Heart left ventricle (tissue), 16 donors: ENCODE results near the gene BHLHA15. TPM values are rescaled to one million over a fixed set of nuclear protein-coding genes. Genes with fewer than 3 reads are reported as not detected.

Experiments used
- ATAC-seq, 4 donors: fragments of 200-7000 bp; cut with Tn5 transposase; one replicate each; pipeline ENCODE4 v1.9.1; 2020 to 2022; ENCODE audit warnings: moderate library complexity in 4 of 4, mild to moderate bottlenecking in 3 of 4, moderate number of reproducible peaks in 1 of 4
- DNase-seq, 5 donors: peaks; one replicate each; pipeline ENCODE4 v3.0.0-alpha.2; 2020
- H3K27ac ChIP-seq, 12 donors: fragments of 200-600 bp; sonication (generic) in 4 of 12; one replicate each; pipeline versions ENCODE4 v1.5.0 to v1.8.0; 2016 to 2022; ENCODE audit warnings: mild to moderate bottlenecking in 2 of 12
- H3K27me3 ChIP-seq, 9 donors: fragments of 200-600 bp; sonication (generic) in 2 of 9; one replicate each; pipeline versions ENCODE4 v1.5.1 to v1.8.0; 2016 to 2022; ENCODE audit warnings: mild to moderate bottlenecking in 3 of 9
- H3K36me3 ChIP-seq, 9 donors: fragments of 200-600 bp; sonication (generic) in 2 of 9; one replicate each; pipeline versions ENCODE4 v1.5.0 to v1.8.0; 2018 to 2022; ENCODE audit warnings: mild to moderate bottlenecking in 2 of 9
- H3K4me1 ChIP-seq, 12 donors: fragments of 200-600 bp; sonication (generic) in 4 of 12; one replicate each; pipeline versions ENCODE4 v1.5.0 to v1.8.0; 2016 to 2022; ENCODE audit warnings: mild to moderate bottlenecking in 3 of 12
- H3K4me3 ChIP-seq, 12 donors: fragments of 200-600 bp; sonication (generic) in 4 of 12; one replicate each; pipeline versions ENCODE4 v1.5.0 to v1.8.0; 2017 to 2022; ENCODE audit warnings: mild to moderate bottlenecking in 9 of 12, moderate library complexity in 4 of 12
- H3K9me3 ChIP-seq, 12 donors: fragments of 200-600 bp; sonication (generic) in 4 of 12; one replicate each; pipeline versions ENCODE4 v1.5.0 to v1.8.0; 2016 to 2022; ENCODE audit warnings: mild to moderate bottlenecking in 1 of 12
- CTCF ChIP-seq, 12 donors: fragments of 200-600 bp; sonication (generic) in 4 of 12; IDR thresholded peaks; one replicate each; pipeline versions ENCODE4 v1.5.0 to v1.8.0; 2018 to 2022; ENCODE audit warnings: antibody characterized with exemption in 12 of 12, mild to moderate bottlenecking in 5 of 12
- POLR2A ChIP-seq, 2 donors: fragments of 450-650 bp; IDR thresholded peaks; one replicate each; pipeline ENCODE4 v1.6.1; 2017; ENCODE audit warnings: antibody characterized with exemption in 2 of 2, mild to moderate bottlenecking in 2 of 2, moderate library complexity in 2 of 2
- WGBS, 4 donors: extraction: QIAGEN DNeasy Blood & Tissue Kit in 2 of 4; methylation state at CpG; one replicate each; pipeline versions ENCODE4 v1.1.5 to v1.1.7; 2013 to 2018; 5-methylcytosine and 5-hydroxymethylcytosine counted together
- intact Hi-C, 10 donors: fragments of 100-400 bp; cut with DNase I; formaldehyde crosslinking; loops; one replicate each; pipeline versions ENCODE4 v1.11.1 to v1.14.2; 2022
- polyA plus RNA-seq, 2 donors: library from polyadenylated mRNA; stranded (reverse); fragments of 200-250 nt; gene quantifications; one replicate each; pipeline ENCODE4 v1.2.3, GENCODE V29; 2013
- total RNA-seq, 9 donors: library from RNA; depleted of rRNA in 2 of 9; stranded (reverse); fragments of >200 nt in 2 of 9; fragmentation: NEBNext Ultra II Directional in 3 of 9; extraction: Animal tissue kit (Norgen Biotek cat#: 25700) in 3 of 9; gene quantifications; one replicate each; pipeline versions ENCODE4 v1.1.0 to v1.2.4, GENCODE V29; 2016 to 2023
- donor health status: ischemic (EF 13 %, LVEDD 7.1; RV severe dilation, severe dysfunction).
- donor health status: healthy with polysubstance abuse.
- donor health status: DM: no; HTN: yes; CAD: no.
- donor health status: DM: no; HTN: no; CAD: no.
- donor health status: ischemic (EF 25% LVEDD 6.9; RV normal size, moderate dysfunction).
- donor health status: ischemic (EF 25% LVEDD 5.7; RV mildly dilated, moderate dysfunction).
- donor health status: healthy.
- donor health status: DM: yes; HTN: yes; CAD: no.
- donor health status: ischemic (EF 35%, LVEDD 5.7; RV mildly dilated, moderate dysfunction).
- donor health status: nonischemic (EF 11% LVEDD 7.7; RV severe dilation, severe dysfunction).
- donor health status: DM: yes; HTN: yes; CAD: no.
- donor health status: PGD.
- donor health status: ischemic (EF 29% LVEDD 5.4; RV normal size, mild dysfunction).
- donor health status: nonischemic (EF 23%, LVEDD 6.1; RV moderate dilation, normal function).

Gene BHLHA15
- total and polyA plus RNA-seq, 11 donors: 0.26 to 1.3 (median 0.61) TPM; not detected in 8

DNA sequence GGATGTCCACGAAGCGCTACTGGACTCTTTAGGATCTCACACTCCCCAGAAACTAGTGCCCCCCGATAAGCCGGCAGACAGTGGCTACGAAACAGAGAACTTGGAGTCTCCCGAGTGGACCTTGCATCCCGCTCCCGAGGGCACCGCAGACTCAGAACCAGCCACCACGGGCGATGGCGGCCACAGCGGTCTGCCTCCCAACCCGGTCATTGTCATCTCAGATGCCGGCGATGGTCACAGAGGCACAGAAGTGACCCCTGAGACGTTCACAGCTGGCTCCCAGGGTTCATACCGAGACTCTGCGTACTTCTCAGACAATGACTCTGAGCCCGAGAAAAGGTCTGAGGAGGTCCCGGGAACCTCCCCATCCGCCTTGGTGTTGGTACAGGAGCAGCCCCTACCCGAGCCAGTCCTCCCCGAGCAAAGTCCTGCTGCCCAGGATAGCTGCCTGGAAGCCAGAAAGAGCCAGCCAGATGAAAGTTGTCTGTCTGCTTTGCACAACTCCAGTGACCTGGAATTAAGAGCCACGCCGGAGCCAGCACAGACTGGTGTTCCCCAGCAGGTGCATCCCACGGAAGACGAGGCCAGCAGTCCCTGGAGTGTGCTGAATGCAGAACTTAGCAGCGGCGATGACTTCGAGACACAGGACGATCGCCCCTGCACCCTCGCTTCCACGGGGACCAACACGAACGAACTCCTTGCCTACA lies 17.6 kb upstream of the BHLHA15 start:
- Histone ChIP-seq H3K9me3 (peaks cover 0 to 11% (median 0%) of the 10 kb centered on the region in 12 donors), H3K27ac (no peak overlapping the region), H3K27me3 (no peaks in the 10 kb centered on the region), H3K4me3 (no peak overlapping the region), H3K36me3 (peaks cover 0 to 81% (median 73%) of the 10 kb centered on the region in 9 donors), H3K4me1 (no peaks in the 10 kb centered on the region)
- TF ChIP-seq POLR2A (IDR thresholded peaks at IDR 0.05) (no peak), CTCF (IDR thresholded peaks at IDR 0.05) (no peak)
- ATAC-seq (no peak), DNase-seq (no peak)
- intact Hi-C loops: no loop called here
- 93 to 97% (median 96%) methylated on average over 24 to 37 of the region's 37 CpGs for WGBS, 4 donors

- Histone ChIP-seq H3K27ac (no peak overlapping the region), H3K9me3 (peaks cover 0 to 17% (median 0%) of the 10 kb centered on the region in 12 donors), H3K27me3 (no peaks in the 10 kb centered on the region), H3K4me3 (no peak overlapping the region), H3K4me1 (no peaks in the 10 kb centered on the region), H3K36me3 (peaks cover 0 to 76% (median 67%) of the 10 kb centered on the region in 9 donors)
- 94 to 96% (median 96%) methylated on average over 28 of the region's 28 CpGs for WGBS, 4 donors
- intact Hi-C loops: no loop called here
- no peak for DNase-seq
- no peak for ATAC-seq
- no peak for TF ChIP-seq POLR2A (IDR thresholded peaks at IDR 0.05)
Measured at GRCh38 chr7:98194186-98194585, 17.1 kb upstream of the BHLHA15 start.

DNA sequence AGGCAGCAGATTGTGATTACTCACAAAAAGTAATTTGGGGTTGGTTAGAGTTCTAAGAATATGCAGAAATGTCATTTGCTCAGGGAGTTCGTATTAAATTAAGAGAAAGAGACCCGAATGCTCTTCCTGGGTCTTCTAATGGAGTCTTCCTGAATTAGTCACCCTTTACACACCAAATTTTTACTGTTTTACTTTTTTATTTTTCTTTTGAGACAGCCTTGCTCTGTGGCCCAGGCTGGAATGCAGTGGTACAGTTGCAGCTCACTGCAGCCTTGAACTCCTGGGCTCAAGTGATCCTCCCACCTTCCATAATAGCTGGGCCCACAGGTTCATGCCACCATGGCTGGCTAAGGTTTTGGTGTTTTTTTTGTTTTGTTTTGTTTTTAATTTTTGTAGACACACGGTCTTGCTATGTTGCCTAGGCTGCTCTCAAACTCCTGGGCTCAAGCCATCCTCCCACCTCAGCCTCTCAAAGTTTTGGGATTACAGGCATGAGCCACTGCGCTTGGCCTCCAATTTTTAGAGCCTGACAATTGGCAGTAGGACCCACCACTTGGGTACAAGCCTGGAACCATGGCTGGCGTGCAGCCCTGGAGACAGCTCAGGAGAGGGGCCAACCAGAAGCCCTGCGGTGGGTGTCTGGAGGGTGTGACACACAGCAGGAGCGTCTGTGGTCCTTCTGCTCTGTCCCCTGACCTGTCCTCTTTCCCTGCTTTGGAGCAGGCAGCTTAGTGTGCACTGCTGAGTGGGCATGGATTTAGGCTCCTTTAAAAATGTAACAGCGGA lies 16.4 kb upstream of the BHLHA15 start:
- Histone ChIP-seq H3K36me3 (peaks cover 0 to 77% (median 62%) of the 10 kb centered on the region in 9 donors), H3K4me3 (no peak overlapping the region), H3K27me3 (no peaks in the 10 kb centered on the region), H3K9me3 (peaks cover 0 to 21% (median 0%) of the 10 kb centered on the region in 12 donors), H3K4me1 (no peaks in the 10 kb centered on the region), H3K27ac (no peak overlapping the region)
- DNase-seq: no peak
- peak in 1 of 4 donors; percentile 37 for ATAC-seq
- TF ChIP-seq CTCF (IDR thresholded peaks at IDR 0.05): no peak
- TF ChIP-seq POLR2A (IDR thresholded peaks at IDR 0.05): no peak
- intact Hi-C loops: no loop called here
- 93 to 98% (median 95%) methylated on average over 8 of the region's 8 CpGs for WGBS, 4 donors

- no peak for ATAC-seq
- DNase-seq: no peak
- TF ChIP-seq POLR2A (IDR thresholded peaks at IDR 0.05): no peak
- no peak for TF ChIP-seq CTCF (IDR thresholded peaks at IDR 0.05)
- peaks cover 0 to 1% (median 0%) of the 10 kb centered on the region in 12 donors for H3K4me1 ChIP-seq
- peaks cover 0 to 21% (median 0%) of the 10 kb centered on the region in 12 donors for H3K9me3 ChIP-seq
- no peak overlapping the region for H3K4me3 ChIP-seq
- 87 to 96% (median 92%) methylated on average over 16 of the region's 16 CpGs for WGBS, 4 donors
- intact Hi-C loops: no loop called here
- peaks cover 0 to 64% (median 45%) of the 10 kb centered on the region in 9 donors for H3K36me3 ChIP-seq
- H3K27ac ChIP-seq: no peak overlapping the region
- H3K27me3 ChIP-seq: no peaks in the 10 kb centered on the region
Measured at GRCh38 chr7:98196706-98197605, 14.3 kb upstream of the BHLHA15 start.
